Measurements from ENCODE around the gene TMEM106B. TPM values are rescaled to one million over a fixed set of nuclear protein-coding genes. Genes with fewer than 3 reads are reported as not detected.
A peak's percentile ranks its signal among the peaks of the same experiment; 100 is the strongest.

The TMEM106B gene
- total RNA-seq, 1 experiment from 2014 or later: 89.0 TPM

DNA sequence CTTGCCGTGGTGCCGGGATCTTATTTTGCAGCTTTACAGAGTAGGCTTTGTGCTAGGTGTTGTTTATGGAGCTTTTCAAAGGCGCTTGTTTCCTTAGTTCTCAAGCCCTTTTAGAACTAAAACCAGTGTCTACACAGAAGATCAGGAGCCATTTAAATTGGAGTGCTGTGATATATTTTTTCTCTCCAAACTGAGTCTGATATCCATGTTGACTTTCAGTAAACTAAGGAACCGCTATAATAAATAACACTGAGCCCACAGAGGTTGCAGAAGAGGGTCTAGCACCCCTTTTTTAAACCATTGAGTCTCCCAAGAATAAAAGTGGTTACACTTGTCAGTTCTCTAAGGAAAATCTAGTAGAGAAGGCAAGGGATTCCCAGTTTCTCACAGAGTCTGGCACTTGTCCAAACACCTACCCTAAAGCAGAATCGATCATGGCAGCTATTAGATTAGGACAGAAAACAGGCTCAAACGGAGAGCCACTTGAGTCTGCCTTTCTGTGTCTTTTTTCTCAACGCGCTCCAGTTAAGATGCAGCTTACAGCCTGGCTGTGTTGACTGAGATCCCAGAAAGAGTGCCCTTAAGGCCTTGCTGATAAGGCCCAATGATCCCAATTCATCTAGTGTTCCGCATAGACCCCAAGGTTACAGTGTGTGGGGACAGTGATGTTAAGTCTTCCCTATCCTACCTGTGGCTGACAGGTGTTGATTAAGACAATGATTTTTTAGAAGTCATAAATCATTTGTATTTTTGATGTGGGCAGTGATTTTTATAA lies 804 bp downstream of the TMEM106B start:
- peaks cover 17% of the 10 kb centered on the region for H3K36me3 ChIP-seq (ENCODE audit: control insufficient read depth, insufficient read depth, low read length)
- H3K4me1 ChIP-seq (ENCODE audit: control insufficient read depth, insufficient read depth, low read length): peaks cover 51% of the 10 kb centered on the region
- in situ Hi-C loops (cut with HindIII; ENCODE audit: low pct_unique_long_range_greater_than_20kb, low sequenced_read_pairs) (no loop called here), intact Hi-C loops (cut with micrococcal nuclease; ENCODE audit: unreplicated experiment) (loop anchor here (1.0 to 5.0 kb wide), 3 partner anchors 100 to 377 kb away; no protein-coding TSS in a partner anchor)
- peak overlapping the region; percentile 83 to 90 for H3K4me3 ChIP-seq (ENCODE audit: low read depth in 2 of 2, low read length in 2 of 2)
- TF ChIP-seq, protein P1, sequence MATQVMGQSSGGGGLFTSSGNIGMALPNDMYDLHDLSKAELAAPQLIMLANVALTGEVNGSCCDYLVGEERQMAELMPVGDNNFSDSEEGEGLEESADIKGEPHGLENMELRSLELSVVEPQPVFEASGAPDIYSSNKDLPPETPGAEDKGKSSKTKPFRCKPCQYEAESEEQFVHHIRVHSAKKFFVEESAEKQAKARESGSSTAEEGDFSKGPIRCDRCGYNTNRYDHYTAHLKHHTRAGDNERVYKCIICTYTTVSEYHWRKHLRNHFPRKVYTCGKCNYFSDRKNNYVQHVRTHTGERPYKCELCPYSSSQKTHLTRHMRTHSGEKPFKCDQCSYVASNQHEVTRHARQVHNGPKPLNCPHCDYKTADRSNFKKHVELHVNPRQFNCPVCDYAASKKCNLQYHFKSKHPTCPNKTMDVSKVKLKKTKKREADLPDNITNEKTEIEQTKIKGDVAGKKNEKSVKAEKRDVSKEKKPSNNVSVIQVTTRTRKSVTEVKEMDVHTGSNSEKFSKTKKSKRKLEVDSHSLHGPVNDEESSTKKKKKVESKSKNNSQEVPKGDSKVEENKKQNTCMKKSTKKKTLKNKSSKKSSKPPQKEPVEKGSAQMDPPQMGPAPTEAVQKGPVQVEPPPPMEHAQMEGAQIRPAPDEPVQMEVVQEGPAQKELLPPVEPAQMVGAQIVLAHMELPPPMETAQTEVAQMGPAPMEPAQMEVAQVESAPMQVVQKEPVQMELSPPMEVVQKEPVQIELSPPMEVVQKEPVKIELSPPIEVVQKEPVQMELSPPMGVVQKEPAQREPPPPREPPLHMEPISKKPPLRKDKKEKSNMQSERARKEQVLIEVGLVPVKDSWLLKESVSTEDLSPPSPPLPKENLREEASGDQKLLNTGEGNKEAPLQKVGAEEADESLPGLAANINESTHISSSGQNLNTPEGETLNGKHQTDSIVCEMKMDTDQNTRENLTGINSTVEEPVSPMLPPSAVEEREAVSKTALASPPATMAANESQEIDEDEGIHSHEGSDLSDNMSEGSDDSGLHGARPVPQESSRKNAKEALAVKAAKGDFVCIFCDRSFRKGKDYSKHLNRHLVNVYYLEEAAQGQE (IDR thresholded peaks at IDR 0.05; ENCODE audit: insufficient read depth in 1 of 2, low read depth in 2 of 2, low read length in 1 of 2): no peak
- peak; percentile 38; the same call in 1 of the 2 replicates for TF ChIP-seq CTCF (IDR thresholded peaks at IDR 0.05)
- ATAC-seq: no peak
- POLR2A ChIA-PET: interaction anchor here (0.6 kb wide), 3 partner anchors 301 to 664 kb away, joined by 3 to 6 read pairs (median 5); no protein-coding TSS in a partner anchor
- no peaks in the 10 kb centered on the region for H3K9me3 ChIP-seq (ENCODE audit: control insufficient read depth, insufficient read depth, low read depth, low read length)
- DNase-seq (ENCODE audit: low read depth, low spot score): peak; percentile 2
- BruUV-seq (replicated peaks): TSS peak; percentile 73
- CTCF ChIA-PET: no interaction called here
- no peaks in the 10 kb centered on the region for H3K27me3 ChIP-seq (ENCODE audit: control insufficient read depth, insufficient read depth, low read length)
- H3K27ac ChIP-seq (ENCODE audit: low read length): peak overlapping the region; percentile 100

GRCh38 chr7:12217311-12217710 lies 6.2 kb downstream of the TMEM106B start:
- H3K36me3 ChIP-seq (ENCODE audit: control insufficient read depth, insufficient read depth, low read length): peaks cover 26% of the 10 kb centered on the region
- no peak for DNase-seq (ENCODE audit: low read depth, low spot score)
- no TSS peak for BruUV-seq (replicated peaks)
- H3K4me1 ChIP-seq (ENCODE audit: control insufficient read depth, insufficient read depth, low read length): peaks cover 25% of the 10 kb centered on the region
- CTCF ChIA-PET: interaction anchor here (0.6 kb wide), 1 partner anchor 71 kb away, joined by 3 read pairs; no protein-coding TSS in a partner anchor
- TF ChIP-seq CTCF (IDR thresholded peaks at IDR 0.05) (no peak), TCF7L2 (IDR thresholded peaks at IDR 0.05; ENCODE audit: low read depth, low read length) (no peak), SIN3A (IDR thresholded peaks at IDR 0.05; ENCODE audit: borderline replicate concordance, insufficient read depth, low read depth, low read length) (no peak), POLR2AphosphoS5 (IDR thresholded peaks at IDR 0.05; ENCODE audit: low read depth, low read length) (no peak)
- TF ChIP-seq, protein P1 (IDR thresholded peaks at IDR 0.05; ENCODE audit: insufficient read depth in 1 of 2, low read depth in 2 of 2, low read length in 1 of 2): no peak
- intact Hi-C loops (cut with micrococcal nuclease; ENCODE audit: unreplicated experiment) (no loop called here), in situ Hi-C loops (cut with HindIII; ENCODE audit: low pct_unique_long_range_greater_than_20kb, low sequenced_read_pairs) (no loop called here)
- no peaks in the 10 kb centered on the region for H3K27me3 ChIP-seq (ENCODE audit: control insufficient read depth, insufficient read depth, low read length)
- H3K4me3 ChIP-seq (ENCODE audit: low read depth in 2 of 2, low read length in 2 of 2): no peak overlapping the region
- no peaks in the 10 kb centered on the region for H3K9me3 ChIP-seq (ENCODE audit: control insufficient read depth, insufficient read depth, low read depth, low read length)
- H3K27ac ChIP-seq (ENCODE audit: low read length): no peak overlapping the region
- POLR2A ChIA-PET: no interaction called here
- no peak for ATAC-seq
